ENCODE results near the gene SLC27A4.
"Not testable (repeated sequence)": the region's sequence is repeated elsewhere in the genome, so short reads cannot be mapped to it uniquely, and the experiment has no call there.

Gene SLC27A4

GRCh38 chr9:128324401-128324800 lies 15.9 kb upstream of the SLC27A4 start:
- DNase-seq (ENCODE audit: low read depth), result no peak

- no peak for DNase-seq (ENCODE audit: low read depth)
Measured at GRCh38 chr9:128325629-128326028, 14.7 kb upstream of the SLC27A4 start.

- DNase-seq (ENCODE audit: low read depth), result no peak
Measured at GRCh38 chr9:128333451-128333869, 6.9 kb upstream of the SLC27A4 start.

- no peak for DNase-seq (ENCODE audit: low read depth)
Measured at GRCh38 chr9:128335161-128335560, 5.2 kb upstream of the SLC27A4 start.

- no peak for DNase-seq (ENCODE audit: low read depth)
Measured at GRCh38 chr9:128335914-128336313, 4.4 kb upstream of the SLC27A4 start.

- DNase-seq (ENCODE audit: low read depth), result no peak
Measured at GRCh38 chr9:128337936-128338335, 2.4 kb upstream of the SLC27A4 start.

GRCh38 chr9:128338852-128339614 lies 1.3 kb upstream of the SLC27A4 start:
- DNase-seq (ENCODE audit: low read depth), result not testable (repeated sequence)

- DNase-seq (ENCODE audit: low read depth), result no peak
Measured at GRCh38 chr9:128340691-128341434, 536 bp downstream of the SLC27A4 start.

GRCh38 chr9:128341435-128341849 lies 1.1 kb downstream of the SLC27A4 start:
- peak; percentile 57 for DNase-seq (ENCODE audit: low read depth)

- DNase-seq (ENCODE audit: low read depth), result no peak
Measured at GRCh38 chr9:128342971-128343680, 2.8 kb downstream of the SLC27A4 start.

- DNase-seq (ENCODE audit: low read depth), result no peak
Measured at GRCh38 chr9:128343855-128344254, 3.5 kb downstream of the SLC27A4 start.

- no peak for DNase-seq (ENCODE audit: low read depth)
Measured at GRCh38 chr9:128344931-128345605, 4.7 kb downstream of the SLC27A4 start.

GRCh38 chr9:128349125-128349524 lies 8.8 kb downstream of the SLC27A4 start:
- DNase-seq (ENCODE audit: low read depth), result no peak

GRCh38 chr9:128349772-128350171 lies 9.4 kb downstream of the SLC27A4 start:
- no peak for DNase-seq (ENCODE audit: low read depth)

GRCh38 chr9:128355451-128355850 lies 15.1 kb downstream of the SLC27A4 start:
- no peak for DNase-seq (ENCODE audit: low read depth)

GRCh38 chr9:128358090-128358489 lies 17.8 kb downstream of the SLC27A4 start:
- no peak for DNase-seq (ENCODE audit: low read depth)

- no peak for DNase-seq (ENCODE audit: low read depth)
Measured at GRCh38 chr9:128358861-128359260, 18.5 kb downstream of the SLC27A4 start.

- DNase-seq (ENCODE audit: low read depth), result no peak
Measured at GRCh38 chr9:128360826-128361225, 20.5 kb downstream of the SLC27A4 start.

- no peak for DNase-seq (ENCODE audit: low read depth)
Measured at GRCh38 chr9:128361296-128361985, 21.1 kb downstream of the SLC27A4 start.

- peak; percentile 59 for DNase-seq (ENCODE audit: low read depth)
Measured at GRCh38 chr9:128361986-128362646, 21.8 kb downstream of the SLC27A4 start.

- no peak for DNase-seq (ENCODE audit: low read depth)
Measured at GRCh38 chr9:128362774-128363173, 22.4 kb downstream of the SLC27A4 start.

Measured in activated T-cell treated with anti-CD3 and anti-CD28 coated beads for 48 hours (primary cell).